ENCODE results near the gene RSPO3.
"Not testable (repeated sequence)": the region's sequence is repeated elsewhere in the genome, so short reads cannot be mapped to it uniquely, and the experiment has no call there.

Gene RSPO3

GRCh38 chr6:127118298-127119101 is at the start of gene RSPO3:
Gene RSPO3, plus strand, starts transcription at chr6:127118671. Its CDS starts 522 bp downstream, at chr6:127119193.
- DNase-seq (ENCODE audit: low read depth in 2 of 2): no peak

- DNase-seq (ENCODE audit: low read depth in 2 of 2): peak in 1 of 2 experiments; percentile 10
Observed at GRCh38 chr6:127069659-127070279, 48.7 kb upstream of the RSPO3 start.

- no peak for DNase-seq (ENCODE audit: low read depth in 2 of 2)
Observed at GRCh38 chr6:127073222-127073621, 45.2 kb upstream of the RSPO3 start.

- DNase-seq (ENCODE audit: low read depth in 2 of 2): peak; percentile 26 to 27
Observed at GRCh38 chr6:127076466-127076865, 42.0 kb upstream of the RSPO3 start.

GRCh38 chr6:127077886-127078285 is 40.6 kb upstream of the RSPO3 start:
- no peak for DNase-seq (ENCODE audit: low read depth in 2 of 2)

GRCh38 chr6:127078669-127079068 is 39.8 kb upstream of the RSPO3 start:
- no peak for DNase-seq (ENCODE audit: low read depth in 2 of 2)

GRCh38 chr6:127079681-127080080 is 38.8 kb upstream of the RSPO3 start:
- no peak for DNase-seq (ENCODE audit: low read depth in 2 of 2)

GRCh38 chr6:127080081-127080480 is 38.4 kb upstream of the RSPO3 start:
- no peak for DNase-seq (ENCODE audit: low read depth in 2 of 2)

- no peak for DNase-seq (ENCODE audit: low read depth in 2 of 2)
Observed at GRCh38 chr6:127083231-127083962, 35.1 kb upstream of the RSPO3 start.

GRCh38 chr6:127083963-127084310 is 34.5 kb upstream of the RSPO3 start:
- no peak for DNase-seq (ENCODE audit: low read depth in 2 of 2)

GRCh38 chr6:127085181-127085580 is 33.3 kb upstream of the RSPO3 start:
- DNase-seq (ENCODE audit: low read depth in 2 of 2): no peak

- no peak for DNase-seq (ENCODE audit: low read depth in 2 of 2)
Observed at GRCh38 chr6:127090051-127090450, 28.4 kb upstream of the RSPO3 start.

- peak; percentile 18 to 23 for DNase-seq (ENCODE audit: low read depth in 2 of 2)
Observed at GRCh38 chr6:127092466-127092865, 26.0 kb upstream of the RSPO3 start.

- DNase-seq (ENCODE audit: low read depth in 2 of 2): no peak
Observed at GRCh38 chr6:127094791-127095190, 23.7 kb upstream of the RSPO3 start.

- DNase-seq (ENCODE audit: low read depth in 2 of 2): no peak
Observed at GRCh38 chr6:127096167-127096566, 22.3 kb upstream of the RSPO3 start.

- DNase-seq (ENCODE audit: low read depth in 2 of 2): not testable (repeated sequence)
Observed at GRCh38 chr6:127097442-127097841, 21.0 kb upstream of the RSPO3 start.

GRCh38 chr6:127100510-127101140 is 17.8 kb upstream of the RSPO3 start:
- DNase-seq (ENCODE audit: low read depth in 2 of 2): no peak

GRCh38 chr6:127102299-127102698 is 16.2 kb upstream of the RSPO3 start:
- DNase-seq (ENCODE audit: low read depth in 2 of 2): peak; percentile 80 to 81

- DNase-seq (ENCODE audit: low read depth in 2 of 2): no peak
Observed at GRCh38 chr6:127102859-127103258, 15.6 kb upstream of the RSPO3 start.

- no peak for DNase-seq (ENCODE audit: low read depth in 2 of 2)
Observed at GRCh38 chr6:127103482-127103881, 15.0 kb upstream of the RSPO3 start.

- no peak for DNase-seq (ENCODE audit: low read depth in 2 of 2)
Observed at GRCh38 chr6:127107916-127108315, 10.6 kb upstream of the RSPO3 start.

- DNase-seq (ENCODE audit: low read depth in 2 of 2): no peak
Observed at GRCh38 chr6:127110712-127111111, 7.8 kb upstream of the RSPO3 start.

Measured in fibroblast of skin of left quadriceps (primary cell).